ENCODE data around the gene VEGFC. TPM values are rescaled to one million over a fixed set of nuclear protein-coding genes. Genes with fewer than 3 reads are reported as not detected.
A peak's percentile ranks its signal among the peaks of the same experiment; 100 is the strongest.

VEGFC gene, protein sequence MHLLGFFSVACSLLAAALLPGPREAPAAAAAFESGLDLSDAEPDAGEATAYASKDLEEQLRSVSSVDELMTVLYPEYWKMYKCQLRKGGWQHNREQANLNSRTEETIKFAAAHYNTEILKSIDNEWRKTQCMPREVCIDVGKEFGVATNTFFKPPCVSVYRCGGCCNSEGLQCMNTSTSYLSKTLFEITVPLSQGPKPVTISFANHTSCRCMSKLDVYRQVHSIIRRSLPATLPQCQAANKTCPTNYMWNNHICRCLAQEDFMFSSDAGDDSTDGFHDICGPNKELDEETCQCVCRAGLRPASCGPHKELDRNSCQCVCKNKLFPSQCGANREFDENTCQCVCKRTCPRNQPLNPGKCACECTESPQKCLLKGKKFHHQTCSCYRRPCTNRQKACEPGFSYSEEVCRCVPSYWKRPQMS
- not detected for polyA plus RNA-seq

DNA sequence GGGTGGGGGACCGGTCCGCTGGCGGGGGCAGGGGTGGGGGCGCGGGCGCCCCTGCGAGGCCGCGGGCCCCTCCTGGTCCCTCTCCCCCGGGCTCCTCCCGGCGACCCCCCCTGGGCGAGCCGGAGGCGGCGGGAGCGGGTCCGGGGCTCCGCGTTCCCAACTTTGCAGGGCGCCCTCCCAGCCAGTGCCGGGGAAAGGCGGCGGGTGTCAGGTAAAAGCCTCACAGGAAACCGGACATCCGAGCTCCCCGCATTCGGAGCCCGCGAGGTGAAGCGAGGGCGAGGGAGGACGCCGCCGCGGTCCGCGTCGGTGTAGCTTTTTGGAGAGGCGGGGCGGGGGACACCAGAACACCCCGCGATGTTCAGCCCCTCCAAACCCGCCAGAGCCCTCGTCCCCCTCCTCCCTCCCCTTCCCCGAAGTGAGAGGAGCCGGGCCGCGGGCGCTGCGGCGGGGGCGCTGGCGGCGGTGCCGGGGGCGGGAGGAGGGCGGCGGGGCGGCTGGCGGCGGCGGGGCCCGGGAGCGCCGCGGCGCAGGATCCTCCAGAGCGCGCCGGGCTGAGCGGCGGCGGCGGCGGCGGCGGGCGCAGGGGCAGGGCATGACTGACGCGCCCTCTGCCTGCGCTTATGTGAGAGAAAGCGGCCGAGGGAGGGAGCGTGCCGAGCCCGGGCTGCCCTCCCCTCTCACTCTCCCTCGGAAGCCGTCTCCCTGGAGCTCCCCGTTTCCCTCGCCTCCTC, at the start of gene VEGFC:
Gene VEGFC (minus strand): TSS at position 597 of the 734 bp plus-strand sequence. CDS start 611 bp downstream, outside the sequence.
- peak in 1 of 3 donors; percentile 3 for DNase-seq
- Mint-ChIP-seq H3K36me3 (peaks cover 0 to 10% (median 0%) of the 10 kb centered on the region in 3 donors), H3K9me3 (peaks cover 9 to 34% (median 12%) of the 10 kb centered on the region in 6 donors), H3K27me3 (ENCODE audit: low read depth in 3 of 3) (peaks cover 7 to 13% (median 10%) of the 10 kb centered on the region in 3 donors), H3K4me1 (peaks cover 2 to 5% of the 10 kb centered on the region in 2 donors), H3K4me3 (peak within 1 kb of the TSS in 4 of 5 donors; percentile 30 to 70 (median 46)), H3K27ac (no peak within 1 kb of the TSS)

DNA sequence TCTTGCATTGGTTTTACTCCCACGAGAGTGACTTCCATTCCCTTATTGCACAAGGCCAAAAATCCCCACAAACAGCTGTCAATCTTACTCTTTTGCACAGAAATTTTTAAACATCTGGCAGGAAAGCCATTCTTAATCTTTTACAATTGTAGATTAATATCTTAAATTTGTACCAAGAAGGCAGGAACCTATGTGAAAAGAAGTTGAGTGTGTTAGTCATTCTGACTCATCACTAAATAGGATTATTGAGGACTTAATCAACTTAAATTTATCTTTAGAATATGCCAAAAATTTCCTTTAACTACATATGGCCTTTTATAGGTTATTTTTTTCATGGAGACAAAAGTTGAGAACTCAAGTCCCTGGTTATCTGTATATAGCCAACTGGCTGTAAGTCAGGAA, 49.0 kb upstream of the VEGFC start:
- Mint-ChIP-seq H3K9me3 (peaks cover 4 to 42% (median 11%) of the 10 kb centered on the region in 6 donors), H3K27me3 (ENCODE audit: low read depth in 3 of 3) (no peaks in the 10 kb centered on the region), H3K4me1 (no peaks in the 10 kb centered on the region), H3K27ac (no peak overlapping the region), H3K4me3 (no peak overlapping the region), H3K36me3 (no peaks in the 10 kb centered on the region)
- no peak for DNase-seq

DNA sequence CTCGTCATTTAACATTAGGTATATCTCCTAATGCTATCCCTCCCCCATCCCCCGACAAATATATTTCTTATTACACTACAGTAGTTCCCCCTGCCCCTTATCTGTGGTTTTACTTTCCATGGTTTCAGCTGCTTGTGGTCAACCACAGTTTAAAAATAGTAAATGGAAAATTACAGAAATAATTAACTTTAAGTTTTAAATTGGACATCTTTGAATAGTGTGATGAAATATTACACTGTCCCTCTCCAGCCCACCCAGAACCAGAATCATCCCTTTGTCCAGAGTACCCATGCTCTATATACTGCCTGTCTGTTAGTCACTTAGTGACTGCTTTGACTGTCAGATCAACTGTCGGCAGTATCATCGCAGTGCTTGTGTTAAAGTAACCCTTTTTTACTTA, 47.4 kb upstream of the VEGFC start:
- Mint-ChIP-seq H3K27me3 (ENCODE audit: low read depth in 3 of 3) (peaks cover 0 to 1% (median 0%) of the 10 kb centered on the region in 3 donors), H3K36me3 (no peaks in the 10 kb centered on the region), H3K27ac (no peak overlapping the region), H3K4me1 (no peaks in the 10 kb centered on the region), H3K9me3 (peaks cover 4 to 31% (median 7%) of the 10 kb centered on the region in 6 donors), H3K4me3 (no peak overlapping the region)
- DNase-seq = no peak

DNA sequence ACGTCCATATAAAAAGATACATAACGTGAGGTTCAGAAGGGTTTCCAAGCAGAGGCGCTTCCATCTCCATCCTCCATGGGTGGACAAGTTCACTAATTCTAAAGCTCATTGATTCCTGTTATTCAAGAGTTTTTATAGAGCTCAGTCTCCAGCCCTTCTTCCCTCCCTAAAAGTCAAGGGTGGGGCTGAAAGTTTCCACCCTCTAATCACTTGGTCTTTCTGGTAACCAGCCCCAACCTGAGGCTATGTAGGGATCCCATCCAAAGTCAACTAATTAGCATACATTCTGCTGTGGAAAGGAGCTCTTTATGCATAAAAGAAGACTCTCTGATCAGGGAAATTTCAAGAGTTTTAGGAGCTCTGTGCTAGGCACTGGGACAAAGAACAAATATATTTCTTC, 46.9 kb upstream of the VEGFC start:
- DNase-seq = no peak
- Mint-ChIP-seq H3K27me3 (ENCODE audit: low read depth in 3 of 3) (peaks cover 0 to 1% (median 0%) of the 10 kb centered on the region in 3 donors), H3K36me3 (no peaks in the 10 kb centered on the region), H3K4me1 (no peaks in the 10 kb centered on the region), H3K4me3 (peak overlapping the region in 1 of 5 donors; percentile 35), H3K27ac (no peak overlapping the region), H3K9me3 (peaks cover 4 to 31% (median 6%) of the 10 kb centered on the region in 6 donors)

DNA sequence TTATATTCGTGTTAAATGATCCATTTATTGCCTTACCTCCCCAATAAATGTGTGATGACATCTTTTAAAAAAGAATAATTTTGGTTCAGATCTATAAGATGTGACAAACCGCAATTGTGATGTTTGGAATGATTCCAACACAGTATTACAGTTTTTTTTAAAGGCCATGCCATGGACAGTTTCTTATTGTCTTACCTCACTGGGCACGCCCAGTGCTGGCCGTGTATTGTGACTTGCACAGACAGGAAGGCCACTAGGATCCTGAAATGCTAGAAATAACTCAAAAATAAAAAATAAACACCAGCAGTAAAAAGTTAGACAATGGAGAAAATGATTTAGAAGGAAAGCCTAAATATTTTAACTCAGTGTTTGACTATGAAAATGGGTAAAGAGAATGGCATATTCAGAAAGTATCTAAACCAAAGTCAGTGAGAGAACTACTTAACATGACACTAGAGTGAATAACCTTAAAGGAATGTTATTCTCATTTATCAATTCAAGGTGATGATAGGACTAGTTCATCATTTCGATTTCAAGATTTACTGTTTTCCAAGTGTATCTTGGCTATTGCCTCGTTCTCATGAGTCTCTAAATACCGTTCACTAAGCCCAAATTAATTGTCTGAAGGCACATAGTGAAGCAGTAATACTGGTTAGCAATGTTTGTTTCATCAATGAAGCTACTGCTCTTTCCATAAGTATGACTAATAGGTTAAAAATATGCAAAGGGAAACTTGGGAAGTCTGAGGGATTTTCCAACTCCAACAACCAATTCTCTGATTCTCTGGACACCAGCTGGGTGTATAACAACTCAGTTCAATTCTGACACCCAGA, 46.1 kb upstream of the VEGFC start:
- Mint-ChIP-seq H3K4me1 (no peaks in the 10 kb centered on the region), H3K36me3 (no peaks in the 10 kb centered on the region), H3K4me3 (no peak overlapping the region), H3K27me3 (ENCODE audit: low read depth in 3 of 3) (peaks cover 0 to 1% (median 0%) of the 10 kb centered on the region in 3 donors), H3K27ac (no peak overlapping the region), H3K9me3 (peaks cover 0 to 31% (median 5%) of the 10 kb centered on the region in 6 donors)
- no peak for DNase-seq

DNA sequence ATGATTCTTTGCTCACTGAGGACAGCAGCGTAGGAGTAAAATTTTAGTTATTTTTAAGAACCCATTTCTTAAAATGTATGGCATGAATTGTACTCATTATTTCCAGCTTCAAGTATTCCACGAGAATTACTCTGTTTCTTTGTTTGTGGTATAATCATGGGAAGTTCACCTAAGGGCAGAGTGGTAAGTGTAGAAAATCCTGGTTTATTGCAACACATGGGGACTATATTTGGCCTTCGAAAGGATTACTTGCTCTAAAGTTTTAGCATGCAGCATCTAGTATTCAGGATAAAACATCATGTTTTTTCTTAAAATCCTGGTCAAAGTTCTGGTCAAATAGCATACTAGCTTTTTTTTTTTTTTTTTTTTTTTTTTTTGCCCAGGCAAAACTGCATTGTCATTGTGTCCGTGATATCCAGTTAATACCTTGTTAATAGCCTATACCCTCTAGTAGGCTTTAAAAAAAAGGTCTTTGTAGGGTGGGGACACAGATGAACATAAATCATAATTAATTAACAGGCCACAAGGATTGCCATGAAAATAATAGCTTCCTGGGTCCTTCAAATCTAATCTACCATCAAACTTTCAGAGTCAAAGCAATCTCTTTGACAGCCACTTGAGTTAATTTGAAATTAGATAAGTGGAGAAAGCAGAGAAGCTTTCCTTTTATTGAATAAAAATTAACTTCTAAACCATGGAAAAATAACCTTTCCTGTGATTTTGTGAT, 44.6 kb upstream of the VEGFC start:
- Mint-ChIP-seq H3K36me3 (no peaks in the 10 kb centered on the region), H3K4me3 (no peak overlapping the region), H3K27me3 (ENCODE audit: low read depth in 3 of 3) (peaks cover 0 to 1% (median 0%) of the 10 kb centered on the region in 3 donors), H3K4me1 (no peaks in the 10 kb centered on the region), H3K27ac (no peak overlapping the region), H3K9me3 (peaks cover 0 to 31% (median 5%) of the 10 kb centered on the region in 6 donors)
- DNase-seq = no peak

DNA sequence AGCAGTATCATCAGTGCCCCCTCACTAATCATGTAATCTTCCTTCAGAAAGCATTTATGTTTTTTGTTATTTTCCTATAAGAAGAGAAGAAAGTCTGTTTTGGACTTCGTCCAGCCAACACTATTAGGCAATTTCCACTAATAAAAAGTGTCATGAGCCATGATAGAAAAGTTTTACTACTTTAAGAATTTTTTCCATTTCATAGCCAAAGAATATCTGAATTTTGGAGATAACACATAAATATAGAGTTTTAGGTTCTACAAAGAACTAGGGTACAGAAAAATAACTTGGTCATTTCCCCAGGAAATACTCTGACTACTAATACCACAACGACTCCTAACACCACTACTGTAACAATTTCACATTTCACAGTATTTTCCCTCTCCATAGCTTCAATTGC, 41.8 kb upstream of the VEGFC start:
- H3K9me3 Mint-ChIP-seq = peaks cover 0 to 19% (median 8%) of the 10 kb centered on the region in 6 donors
- H3K36me3 Mint-ChIP-seq = no peaks in the 10 kb centered on the region
- H3K27ac Mint-ChIP-seq = no peak overlapping the region
- peaks cover 0 to 1% (median 0%) of the 10 kb centered on the region in 3 donors for H3K27me3 Mint-ChIP-seq (ENCODE audit: low read depth in 3 of 3)
- no peak for DNase-seq
- no peak overlapping the region for H3K4me3 Mint-ChIP-seq
- H3K4me1 Mint-ChIP-seq = no peaks in the 10 kb centered on the region

DNA sequence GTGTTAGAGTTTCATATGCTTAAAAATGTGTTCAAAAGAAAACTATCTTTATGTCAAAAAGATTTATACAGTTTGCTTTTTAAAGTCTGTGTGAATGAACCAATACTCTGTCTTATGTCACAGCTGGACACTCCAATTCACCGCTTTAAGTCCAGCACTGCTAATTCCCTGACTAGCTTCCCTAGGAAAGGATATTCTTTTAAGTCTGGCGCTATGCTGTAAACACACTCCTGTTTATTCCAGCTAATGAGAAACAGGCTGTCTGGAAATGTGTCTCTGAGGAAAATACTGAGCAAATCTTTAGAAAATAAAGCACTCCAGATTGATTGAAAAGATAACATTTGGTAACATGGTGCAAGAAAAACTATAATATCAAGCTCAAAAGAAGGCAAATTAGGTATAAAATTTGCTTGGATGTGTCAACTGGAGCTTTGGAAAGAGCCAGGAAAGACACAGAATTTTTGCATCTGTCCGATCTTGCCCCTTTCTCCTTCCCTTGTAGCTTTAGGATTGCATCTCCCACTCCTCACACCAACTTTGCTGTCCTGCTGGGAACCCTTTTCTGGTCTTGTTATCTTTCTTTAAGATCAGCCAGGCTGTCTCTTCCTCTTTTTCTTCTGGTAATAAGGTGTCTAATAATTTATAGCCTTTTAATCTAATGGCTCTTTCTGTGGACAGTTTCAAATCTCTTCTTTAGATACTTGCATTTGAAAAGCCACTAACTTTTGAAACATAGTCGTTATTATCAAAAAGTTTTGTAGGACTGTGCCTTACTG, 40.9 kb upstream of the VEGFC start:
- H3K36me3 Mint-ChIP-seq = no peaks in the 10 kb centered on the region

DNA sequence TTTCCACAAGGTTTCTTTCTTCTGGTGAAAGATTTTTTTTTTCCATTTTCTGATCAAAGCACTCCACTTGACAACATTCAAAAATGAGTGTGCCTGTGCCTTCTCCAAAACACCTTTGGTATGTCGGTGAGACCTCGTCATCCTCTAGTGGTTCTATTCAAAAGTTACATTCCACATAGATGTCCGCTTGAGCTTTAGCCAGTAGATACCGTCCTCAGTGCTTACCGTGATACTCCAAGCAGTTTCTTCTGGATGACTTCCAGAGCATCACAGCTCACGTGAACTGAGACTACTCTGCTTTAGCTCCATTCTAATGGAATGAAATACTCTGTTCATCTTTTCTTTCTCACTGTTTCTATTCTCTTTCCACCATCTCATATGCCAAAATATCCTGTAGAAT, 38.2 kb upstream of the VEGFC start:
- H3K9me3 Mint-ChIP-seq = peaks cover 6 to 18% (median 15%) of the 10 kb centered on the region in 6 donors
- no peaks in the 10 kb centered on the region for H3K36me3 Mint-ChIP-seq
- H3K4me3 Mint-ChIP-seq = no peak overlapping the region
- H3K4me1 Mint-ChIP-seq = no peaks in the 10 kb centered on the region
- H3K27ac Mint-ChIP-seq = no peak overlapping the region
- no peak for DNase-seq
- H3K27me3 Mint-ChIP-seq (ENCODE audit: low read depth in 3 of 3) = peaks cover 0 to 2% (median 0%) of the 10 kb centered on the region in 3 donors

More for the DNA sequence above, 40.9 kb upstream of the VEGFC start:
- Mint-ChIP-seq H3K27me3 (ENCODE audit: low read depth in 3 of 3) (peaks cover 0 to 1% (median 0%) of the 10 kb centered on the region in 3 donors), H3K4me3 (no peak overlapping the region), H3K4me1 (no peaks in the 10 kb centered on the region), H3K9me3 (peaks cover 0 to 18% (median 10%) of the 10 kb centered on the region in 6 donors), H3K27ac (no peak overlapping the region)
- DNase-seq = no peak

DNA sequence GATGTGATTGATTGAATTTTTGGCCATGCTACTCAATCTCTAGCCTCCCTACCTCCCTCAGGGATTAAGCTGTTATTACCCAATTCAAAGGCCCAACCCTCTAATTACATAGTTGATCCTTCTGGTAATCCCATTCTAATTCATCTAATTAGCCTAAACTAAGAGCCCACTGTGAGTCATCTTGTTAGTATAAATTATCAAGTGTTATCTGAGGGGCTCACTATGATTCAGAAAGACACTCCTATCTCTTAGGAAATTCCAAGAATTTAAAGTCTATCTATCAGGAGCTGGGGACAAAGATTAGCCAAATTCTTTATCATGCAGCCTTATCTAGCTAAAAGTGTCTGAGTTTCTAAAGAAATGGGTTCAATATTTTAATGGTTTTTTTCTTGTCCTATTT, 32.9 kb upstream of the VEGFC start:
- Mint-ChIP-seq H3K4me1 (no peaks in the 10 kb centered on the region), H3K4me3 (no peak overlapping the region), H3K27ac (no peak overlapping the region), H3K36me3 (no peaks in the 10 kb centered on the region), H3K9me3 (peaks cover 6 to 31% (median 17%) of the 10 kb centered on the region in 6 donors), H3K27me3 (ENCODE audit: low read depth in 3 of 3) (peaks cover 0 to 2% (median 0%) of the 10 kb centered on the region in 3 donors)
- no peak for DNase-seq

DNA sequence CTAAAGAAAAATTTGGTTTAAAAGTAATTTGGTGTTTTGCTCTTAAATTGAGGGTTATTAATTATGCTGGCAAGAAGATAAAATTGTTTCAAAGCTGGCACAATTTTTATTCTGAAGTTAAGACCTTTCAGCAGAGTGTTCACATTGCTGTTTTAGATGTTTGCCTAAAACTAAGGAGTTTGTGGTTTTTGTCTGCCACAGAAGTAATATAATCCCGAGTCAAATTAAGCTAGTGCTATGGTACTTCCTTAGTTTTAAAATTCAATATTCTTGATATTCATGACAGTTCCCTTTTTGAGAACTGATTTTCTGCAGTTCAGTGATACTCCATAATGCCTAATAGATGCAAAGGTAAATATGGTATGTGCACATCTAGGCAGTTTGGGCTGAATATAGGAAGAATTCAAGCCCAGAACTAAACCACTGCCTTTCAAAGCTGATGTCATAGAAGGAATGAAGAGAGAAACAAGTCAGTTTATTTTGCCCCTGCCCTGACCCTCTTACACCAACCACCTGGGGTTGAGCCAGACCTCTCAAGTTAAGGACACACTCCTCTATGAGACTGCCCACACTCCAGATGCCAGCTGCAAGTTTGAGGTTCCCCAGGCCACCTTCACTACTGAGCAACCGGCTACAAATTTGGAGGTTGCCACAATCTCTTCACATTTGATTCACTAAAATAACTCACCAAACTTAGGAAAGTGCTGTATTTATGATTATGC, 32.1 kb upstream of the VEGFC start:
- Mint-ChIP-seq H3K27ac (no peak overlapping the region), H3K36me3 (no peaks in the 10 kb centered on the region), H3K27me3 (ENCODE audit: low read depth in 3 of 3) (peaks cover 0 to 2% (median 0%) of the 10 kb centered on the region in 3 donors), H3K4me1 (no peaks in the 10 kb centered on the region), H3K9me3 (peaks cover 2 to 31% (median 16%) of the 10 kb centered on the region in 6 donors), H3K4me3 (no peak overlapping the region)
- no peak for DNase-seq

DNA sequence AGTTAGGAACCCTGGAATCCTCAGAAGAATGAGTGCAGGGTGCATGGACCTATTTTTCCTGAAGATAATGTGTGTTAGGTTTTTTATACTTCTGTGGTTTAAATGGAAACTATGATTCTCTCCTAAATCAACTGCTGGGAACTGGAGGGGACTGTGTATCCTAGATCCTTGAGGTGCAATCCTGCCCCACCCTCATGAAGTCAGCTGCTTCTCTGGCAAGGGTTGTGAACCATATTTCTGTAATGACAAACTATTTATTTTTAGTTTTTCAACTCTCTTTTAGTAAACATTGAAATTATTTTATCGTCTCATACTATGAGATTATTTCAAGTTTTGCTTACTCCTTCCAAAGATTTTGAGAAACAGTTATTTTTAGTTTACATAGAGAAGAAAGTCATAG, 25.8 kb upstream of the VEGFC start:
- no peaks in the 10 kb centered on the region for H3K4me1 Mint-ChIP-seq
- no peak overlapping the region for H3K4me3 Mint-ChIP-seq
- no peak for DNase-seq
- H3K27me3 Mint-ChIP-seq (ENCODE audit: low read depth in 3 of 3) = peaks cover 0 to 3% (median 0%) of the 10 kb centered on the region in 3 donors
- H3K36me3 Mint-ChIP-seq = no peaks in the 10 kb centered on the region
- no peak overlapping the region for H3K27ac Mint-ChIP-seq
- H3K9me3 Mint-ChIP-seq = peaks cover 2 to 26% (median 13%) of the 10 kb centered on the region in 6 donors
